HG03558 (cell line): ENCODE results near the gene CARMIL3.
"Not testable (repeated sequence)": the region's sequence is repeated elsewhere in the genome, so short reads cannot be mapped to it uniquely, and the experiment has no call there.

Experiments used
- ATAC-seq: cut with Tn5 transposase; IDR thresholded peaks from one replicate; pipeline ENCODE4 v1.9.1; 2021; ENCODE audit warnings: moderate number of reproducible peaks; ENCODE audit not compliant: unreplicated experiment; ENCODE audit errors: extremely low read depth

The CARMIL3 gene, protein sequence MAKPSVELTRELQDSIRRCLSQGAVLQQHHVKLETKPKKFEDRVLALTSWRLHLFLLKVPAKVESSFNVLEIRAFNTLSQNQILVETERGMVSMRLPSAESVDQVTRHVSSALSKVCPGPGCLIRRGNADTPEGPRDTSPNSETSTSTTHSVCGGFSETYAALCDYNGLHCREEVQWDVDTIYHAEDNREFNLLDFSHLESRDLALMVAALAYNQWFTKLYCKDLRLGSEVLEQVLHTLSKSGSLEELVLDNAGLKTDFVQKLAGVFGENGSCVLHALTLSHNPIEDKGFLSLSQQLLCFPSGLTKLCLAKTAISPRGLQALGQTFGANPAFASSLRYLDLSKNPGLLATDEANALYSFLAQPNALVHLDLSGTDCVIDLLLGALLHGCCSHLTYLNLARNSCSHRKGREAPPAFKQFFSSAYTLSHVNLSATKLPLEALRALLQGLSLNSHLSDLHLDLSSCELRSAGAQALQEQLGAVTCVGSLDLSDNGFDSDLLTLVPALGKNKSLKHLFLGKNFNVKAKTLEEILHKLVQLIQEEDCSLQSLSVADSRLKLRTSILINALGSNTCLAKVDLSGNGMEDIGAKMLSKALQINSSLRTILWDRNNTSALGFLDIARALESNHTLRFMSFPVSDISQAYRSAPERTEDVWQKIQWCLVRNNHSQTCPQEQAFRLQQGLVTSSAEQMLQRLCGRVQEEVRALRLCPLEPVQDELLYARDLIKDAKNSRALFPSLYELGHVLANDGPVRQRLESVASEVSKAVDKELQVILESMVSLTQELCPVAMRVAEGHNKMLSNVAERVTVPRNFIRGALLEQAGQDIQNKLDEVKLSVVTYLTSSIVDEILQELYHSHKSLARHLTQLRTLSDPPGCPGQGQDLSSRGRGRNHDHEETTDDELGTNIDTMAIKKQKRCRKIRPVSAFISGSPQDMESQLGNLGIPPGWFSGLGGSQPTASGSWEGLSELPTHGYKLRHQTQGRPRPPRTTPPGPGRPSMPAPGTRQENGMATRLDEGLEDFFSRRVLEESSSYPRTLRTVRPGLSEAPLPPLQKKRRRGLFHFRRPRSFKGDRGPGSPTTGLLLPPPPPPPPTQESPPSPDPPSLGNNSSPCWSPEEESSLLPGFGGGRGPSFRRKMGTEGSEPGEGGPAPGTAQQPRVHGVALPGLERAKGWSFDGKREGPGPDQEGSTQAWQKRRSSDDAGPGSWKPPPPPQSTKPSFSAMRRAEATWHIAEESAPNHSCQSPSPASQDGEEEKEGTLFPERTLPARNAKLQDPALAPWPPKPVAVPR (N-terminal part only)

GRCh38 chr14:24051789-24052655, at the start of gene CARMIL3:
Gene CARMIL3, plus strand, starts transcription at chr14:24052009. Its CDS starts 145 bp downstream, at chr14:24052154.
- no peak for ATAC-seq

DNA sequence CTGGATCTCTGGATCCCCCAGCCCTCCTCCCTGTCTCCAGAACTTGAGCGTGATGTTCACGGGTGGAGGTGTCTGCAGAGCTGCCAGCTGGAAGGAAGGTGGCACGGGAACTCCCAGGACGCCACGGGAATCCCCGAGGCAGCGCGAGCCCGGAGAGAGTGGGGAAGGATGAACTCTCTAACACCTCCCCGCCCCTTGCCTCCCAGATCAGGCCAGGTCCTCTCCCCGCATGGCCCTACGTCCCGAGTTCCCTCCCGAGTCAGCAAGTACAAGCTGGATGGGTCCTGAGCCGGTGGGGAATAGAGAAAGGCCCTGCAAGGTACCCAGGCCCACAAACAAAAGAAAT, 45.4 kb upstream of the CARMIL3 start:
- ATAC-seq: not testable (repeated sequence)

GRCh38 chr14:24006817-24007652, 44.8 kb upstream of the CARMIL3 start:
- peak; percentile 56 for ATAC-seq

GRCh38 chr14:24011051-24011450, 40.8 kb upstream of the CARMIL3 start:
- ATAC-seq: no peak

DNA sequence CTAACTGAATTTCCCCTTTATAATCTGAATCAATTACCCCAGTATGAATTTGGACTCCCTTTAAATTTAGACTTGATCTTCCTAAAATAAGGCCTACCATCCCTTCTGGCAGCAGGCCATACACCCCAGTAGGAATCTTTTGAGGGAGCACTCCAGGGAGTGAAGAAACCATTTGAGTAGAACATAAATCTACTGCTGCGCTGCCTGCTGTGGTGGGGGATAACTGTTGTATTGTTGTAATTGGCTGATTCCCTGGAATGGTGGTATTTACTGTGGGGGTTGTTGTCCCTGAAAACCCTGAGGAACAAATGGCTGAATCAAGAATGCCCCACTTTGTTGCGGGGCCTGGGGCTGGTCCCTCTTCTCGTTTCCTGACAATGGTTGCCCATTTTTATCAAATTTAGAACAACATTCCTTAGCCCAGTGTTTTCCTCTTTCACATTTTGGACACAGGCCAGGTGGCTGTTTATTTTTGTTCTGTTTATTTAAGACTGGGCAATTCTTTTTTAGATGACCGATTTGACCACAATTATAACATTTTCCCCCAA, 39.0 kb upstream of the CARMIL3 start:
- ATAC-seq: not testable (repeated sequence)

- no peak for ATAC-seq
Measured at GRCh38 chr14:24013654-24014514, 37.9 kb upstream of the CARMIL3 start.

- ATAC-seq: not testable (repeated sequence)
Measured at GRCh38 chr14:24015745-24016144, 36.1 kb upstream of the CARMIL3 start.

DNA sequence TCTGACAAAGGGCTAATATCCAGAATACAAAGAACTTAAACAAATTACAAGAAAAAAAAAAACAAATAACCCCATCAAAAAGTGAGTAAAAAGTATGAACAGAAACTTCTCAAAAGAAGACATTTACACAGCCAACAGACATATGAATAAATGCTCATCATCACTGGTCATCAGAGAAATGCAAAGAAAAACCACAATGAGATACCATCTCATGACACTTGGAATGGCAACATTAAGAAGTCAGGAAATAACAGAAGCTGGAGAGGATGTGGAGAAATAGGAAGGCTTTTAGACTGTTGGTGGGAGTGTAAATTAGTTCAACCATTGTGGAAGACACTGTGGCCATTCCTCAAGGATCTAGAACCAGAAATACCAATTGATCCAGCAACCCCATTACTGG, 32.8 kb upstream of the CARMIL3 start:
- ATAC-seq: not testable (repeated sequence)

DNA sequence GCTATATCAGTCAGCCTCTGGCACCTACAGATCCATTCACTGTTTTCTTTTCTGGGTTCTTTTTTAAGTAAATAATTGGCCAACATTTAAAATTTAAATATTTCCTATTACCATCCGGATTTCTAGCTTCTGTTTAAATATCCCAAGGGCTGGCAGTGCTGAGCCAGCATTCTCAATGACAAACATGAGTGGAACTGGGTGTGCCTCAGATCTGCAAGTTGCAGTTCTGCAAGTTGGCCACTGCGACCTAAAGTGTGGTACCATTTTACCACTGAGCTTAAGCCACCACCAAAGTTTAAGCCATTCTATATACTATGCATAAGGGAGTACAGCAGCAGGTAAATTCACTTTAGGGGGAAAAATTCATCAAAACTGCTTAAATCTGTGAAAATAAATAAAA, 31.9 kb upstream of the CARMIL3 start:
- not testable (repeated sequence) for ATAC-seq

GRCh38 chr14:24020520-24020919, 31.3 kb upstream of the CARMIL3 start:
- not testable (repeated sequence) for ATAC-seq

GRCh38 chr14:24024939-24025418, 26.8 kb upstream of the CARMIL3 start:
- not testable (repeated sequence) for ATAC-seq

DNA sequence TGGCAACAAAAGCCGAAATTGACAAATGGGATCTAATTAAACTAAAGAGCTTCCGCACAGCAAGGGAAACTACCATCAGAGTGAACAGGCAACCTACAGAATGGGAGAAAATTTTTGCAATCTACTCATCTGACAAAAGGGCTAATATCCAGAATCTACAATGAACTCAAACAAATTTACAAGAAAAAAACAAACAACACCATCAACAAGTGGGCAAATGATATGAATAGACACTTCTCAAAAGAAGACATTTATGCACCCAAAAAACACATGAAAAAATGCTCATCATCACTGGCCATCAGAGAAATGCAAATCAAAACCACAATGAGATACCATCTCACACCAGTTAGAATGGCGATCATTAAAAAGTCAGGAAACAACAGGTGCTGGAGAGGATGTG, 22.1 kb upstream of the CARMIL3 start:
- not testable (repeated sequence) for ATAC-seq

GRCh38 chr14:24031331-24031730, 20.5 kb upstream of the CARMIL3 start:
- ATAC-seq: not testable (repeated sequence)

DNA sequence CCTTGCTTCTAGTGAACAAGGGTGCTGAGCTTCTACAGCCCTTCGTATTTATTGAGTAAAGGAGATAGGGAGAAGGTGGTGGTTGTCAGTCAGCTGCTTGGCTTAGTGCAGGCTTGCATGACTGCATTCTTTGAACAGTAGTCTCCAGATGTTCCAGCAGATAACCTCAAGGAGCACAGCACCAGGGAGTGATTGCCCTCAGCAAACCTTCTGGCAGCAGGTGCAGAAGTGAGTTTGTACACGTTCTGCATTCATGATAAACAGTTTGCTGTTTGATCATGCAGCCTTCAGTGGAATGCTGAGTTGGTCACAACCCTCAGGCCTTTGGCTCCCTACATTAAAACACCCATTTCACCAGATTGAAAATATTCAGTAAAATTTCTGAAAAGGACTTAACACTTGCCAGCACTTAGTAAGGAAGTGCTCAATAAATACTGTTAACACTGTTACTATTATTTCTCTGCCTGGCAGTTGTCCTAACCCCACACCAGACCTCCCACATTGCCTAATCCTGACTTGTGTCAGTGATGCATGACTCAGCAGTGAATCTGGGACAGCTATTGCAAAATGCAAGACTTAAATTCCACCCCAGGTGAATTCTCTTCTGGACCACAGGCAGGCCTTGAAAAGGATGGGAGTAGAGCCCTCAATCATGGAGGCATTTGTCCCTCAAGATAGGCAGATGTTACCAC, 18.9 kb upstream of the CARMIL3 start:
- no peak for ATAC-seq

DNA sequence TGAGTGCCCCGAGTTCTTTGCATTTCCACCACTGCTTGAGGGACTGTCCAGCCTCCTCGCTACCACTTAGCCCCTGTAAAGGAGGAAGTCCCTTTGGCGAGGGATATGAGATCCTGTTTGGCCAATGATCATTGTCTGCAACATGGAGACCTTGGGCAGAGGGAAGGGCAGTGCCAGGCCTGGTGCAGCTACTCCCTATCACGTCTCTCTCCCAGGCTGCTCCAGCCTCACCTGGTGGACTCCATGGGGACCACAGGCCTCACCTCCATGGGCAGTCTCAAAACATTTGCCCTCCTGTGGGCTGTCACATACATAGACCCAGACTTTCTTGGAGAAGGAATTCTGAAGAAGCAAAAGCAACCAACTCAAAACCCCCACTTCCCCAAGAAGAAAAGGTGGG, 16.0 kb upstream of the CARMIL3 start:
- ATAC-seq: not testable (repeated sequence)

- ATAC-seq: no peak
Measured at GRCh38 chr14:24036169-24036962, 15.4 kb upstream of the CARMIL3 start.
